SK-N-SH (cell line): ENCODE measurements around the gene TMCC3.

Experiments used
- CHD2 ChIP-seq: fragments of 150-350 bp; IDR thresholded peaks from 2 replicates; pipeline ENCODE4 v1.6.1; 2018; ENCODE audit warnings: low read length; ENCODE audit not compliant: partially characterized antibody
- CTCF ChIP-seq: fragments of 200-600 bp; sonication (generic); IDR thresholded peaks from 2 replicates; pipeline ENCODE4 v1.6.1; 2017; ENCODE audit warnings: antibody characterized with exemption, mild to moderate bottlenecking, moderate library complexity
- MXI1 ChIP-seq: IDR thresholded peaks from 2 replicates; pipeline ENCODE4 v1.6.1; 2012; ENCODE audit warnings: mild to moderate bottlenecking, low read depth, low read length, improper control_type of control experiment
- NFIC ChIP-seq: IDR thresholded peaks from 2 replicates; pipeline ENCODE4 v1.4.0; 2012; ENCODE audit warnings: borderline replicate concordance
- POLR2AphosphoS5 ChIP-seq: IDR thresholded peaks from 2 replicates; pipeline ENCODE4 v1.6.1; 2012; ENCODE audit warnings: low read depth, low read length
- RFX5 ChIP-seq: IDR thresholded peaks from 2 replicates; pipeline ENCODE4 v1.6.1; 2012; ENCODE audit warnings: mild to moderate bottlenecking, improper control_type of control experiment, low read length
- RXRA ChIP-seq: IDR thresholded peaks from 2 replicates; pipeline ENCODE4 v1.4.0; 2012; ENCODE audit warnings: low read depth, mild to moderate bottlenecking, borderline replicate concordance
- SIN3A ChIP-seq: IDR thresholded peaks from 2 replicates; pipeline ENCODE4 v1.6.1; 2012; ENCODE audit warnings: low read depth, mild to moderate bottlenecking, low read length, moderate library complexity, borderline replicate concordance
- TAF1 ChIP-seq: IDR thresholded peaks from 2 replicates; pipeline ENCODE4 v1.6.1; 2012; ENCODE audit warnings: low read depth, mild to moderate bottlenecking, low read length, moderate library complexity, borderline replicate concordance

GRCh38 chr12:94553130-94553519 lies 97.2 kb downstream of the TMCC3 start:
- TF ChIP-seq CTCF = no peak
- no peak for TF ChIP-seq SIN3A
- no peak; the same call in 1 of the 2 replicates for TF ChIP-seq RXRA
- no peak for TF ChIP-seq TAF1
- no peak for TF ChIP-seq RFX5
- TF ChIP-seq POLR2AphosphoS5 = no peak
- TF ChIP-seq NFIC = no peak
- no peak for TF ChIP-seq CHD2
- TF ChIP-seq MXI1 = no peak
